ENCODE data around the gene NRL.

GRCh38 chr14:24130717-24131548 lies 16.2 kb upstream of the NRL start:
- TF ChIP-seq RFX5 (IDR thresholded peaks at IDR 0.05) = no peak
- no peak for TF ChIP-seq CTCF (IDR thresholded peaks at IDR 0.05)
- no peak for TF ChIP-seq SMC3 (IDR thresholded peaks at IDR 0.05)
- TF ChIP-seq POLR2A (IDR thresholded peaks at IDR 0.05; ENCODE audit: low read length) = no peak
- TF ChIP-seq REST (IDR thresholded peaks at IDR 0.05) = no peak
- no peak for TF ChIP-seq JUN (IDR thresholded peaks at IDR 0.05)
- TF ChIP-seq FOSL2 (IDR thresholded peaks at IDR 0.05) = no peak
- no peak for TF ChIP-seq FOSL2 (CRISPR knock-in tag; IDR thresholded peaks at IDR 0.05)
- TF ChIP-seq EP300 (IDR thresholded peaks at IDR 0.05) = no peak
- no peak for TF ChIP-seq JUNB (IDR thresholded peaks at IDR 0.05)
- no peak for TF ChIP-seq NR3C1 (IDR thresholded peaks at IDR 0.05)
- TF ChIP-seq HOXA7 (CRISPR knock-in tag; IDR thresholded peaks at IDR 0.05) = no peak
- no peak for TF ChIP-seq MAFK (IDR thresholded peaks at IDR 0.05; ENCODE audit: partially characterized antibody)
- TF ChIP-seq CEBPB (IDR thresholded peaks at IDR 0.05) = no peak
